Astrocyte (in vitro differentiated cells and primary cell): ENCODE measurements around the gene ZSCAN22. TPM values are rescaled to one million over a fixed set of nuclear protein-coding genes. Genes with fewer than 3 reads are reported as not detected.
"Not testable (repeated sequence)": the region's sequence is repeated elsewhere in the genome, so short reads cannot be mapped to it uniquely, and the experiment has no call there.

Source experiments
- DNase-seq: peaks from one replicate; pipeline ENCODE4 v3.0.0-alpha.2; 2010; ENCODE audit warnings: low read depth
- FAIRE-seq: peaks from 2 replicates; lab custom pipeline; 2011; peaks lifted over from hg19 to GRCh38; lab: Jason Lieb, UNC
- H2AFZ ChIP-seq: 2 replicates; pipeline ENCODE4 v1.6.0; 2012; ENCODE audit warnings: low read depth, low read length, inconsistent platforms
- H3K27ac ChIP-seq: 2 replicates; pipeline ENCODE4 v1.5.1; 2011; ENCODE audit warnings: low read depth, low read length, inconsistent platforms
- H3K27me3 ChIP-seq: 2 replicates; pipeline ENCODE4 v1.6.0; 2011; ENCODE audit warnings: low read length, inconsistent platforms; ENCODE audit not compliant: insufficient read depth
- H3K36me3 ChIP-seq: 2 replicates; pipeline ENCODE4 v1.5.1; 2011; ENCODE audit warnings: low read length, inconsistent platforms; ENCODE audit not compliant: insufficient read depth
- H3K4me1 ChIP-seq: 2 replicates; pipeline ENCODE4 v1.5.1; 2011; ENCODE audit warnings: low read length, inconsistent platforms; ENCODE audit not compliant: insufficient read depth
- H3K4me2 ChIP-seq: 2 replicates; pipeline ENCODE4 v1.6.0; 2012; ENCODE audit warnings: low read length, inconsistent platforms
- H3K4me3 ChIP-seq: 2 replicates; pipeline ENCODE4 v1.5.1; 2011; ENCODE audit warnings: low read depth, mild to moderate bottlenecking, low read length, inconsistent platforms; ENCODE audit not compliant: insufficient read depth
- H3K79me2 ChIP-seq: 2 replicates; pipeline ENCODE4 v1.6.0; 2012; ENCODE audit warnings: mild to moderate bottlenecking, low read length, inconsistent platforms; ENCODE audit not compliant: insufficient read depth
- H3K9ac ChIP-seq: 2 replicates; pipeline ENCODE4 v1.6.0; 2012; ENCODE audit warnings: mild to moderate bottlenecking, low read length, inconsistent platforms
- H3K9me3 ChIP-seq: 2 replicates; pipeline ENCODE4 v1.5.1; 2012; ENCODE audit warnings: low read depth, mild to moderate bottlenecking, low read length, inconsistent platforms; ENCODE audit not compliant: insufficient read depth
- H4K20me1 ChIP-seq: 2 replicates; pipeline ENCODE4 v1.6.0; 2012; ENCODE audit warnings: low read length, inconsistent platforms; ENCODE audit not compliant: insufficient read depth
- H3K27ac Mint-ChIP-seq: one replicate; pipeline ENCODE4 v1.8.0; 2021; ENCODE audit warnings: mild to moderate bottlenecking, mixed read lengths; ENCODE audit not compliant: unreplicated experiment
- H3K27me3 Mint-ChIP-seq: one replicate; pipeline ENCODE4 v1.8.0; 2021; ENCODE audit warnings: low read depth, mixed read lengths; ENCODE audit not compliant: unreplicated experiment
- H3K36me3 Mint-ChIP-seq: one replicate; pipeline ENCODE4 v1.8.0; 2021; ENCODE audit warnings: low read depth, mixed read lengths; ENCODE audit not compliant: unreplicated experiment
- H3K4me1 Mint-ChIP-seq: one replicate; pipeline ENCODE4 v1.8.0; 2021; ENCODE audit warnings: low read depth, mixed read lengths; ENCODE audit not compliant: unreplicated experiment
- H3K4me3 Mint-ChIP-seq: one replicate; pipeline ENCODE4 v1.8.0; 2021; ENCODE audit warnings: mild to moderate bottlenecking, moderate library complexity, mixed read lengths; ENCODE audit not compliant: unreplicated experiment
- H3K9me3 Mint-ChIP-seq: one replicate; pipeline ENCODE4 v1.8.0; 2021; ENCODE audit warnings: mild to moderate bottlenecking, mixed read lengths; ENCODE audit not compliant: unreplicated experiment
- CTCF ChIP-seq: IDR thresholded peaks from 2 replicates; pipeline ENCODE4 v1.5.1; 2011; ENCODE audit warnings: low read depth, mild to moderate bottlenecking, inconsistent platforms, low read length, moderate library complexity; ENCODE audit not compliant: insufficient read depth
- EZH2 ChIP-seq: IDR thresholded peaks from 2 replicates; pipeline ENCODE4 v1.6.1; 2012; ENCODE audit warnings: mild to moderate bottlenecking, low read length, inconsistent platforms; ENCODE audit not compliant: insufficient read depth
- total RNA-seq: library from RNA; stranded (reverse); gene quantifications from 2 replicates; pipeline ENCODE4 v1.2.1, GENCODE V29; 2021

ZSCAN22 gene
- total RNA-seq, 1 donor from 2014 or later, result 3.1 TPM

- H3K79me2 ChIP-seq, result peaks cover 2% of the 10 kb centered on the region
- Mint-ChIP-seq H3K9me3 (peaks cover 2% of the 10 kb centered on the region), H3K4me3 (no peak overlapping the region), H3K27ac (no peak overlapping the region), H3K4me1 (no peaks in the 10 kb centered on the region), H3K27me3 (no peaks in the 10 kb centered on the region), H3K36me3 (peaks cover 3% of the 10 kb centered on the region)
- FAIRE-seq (no peak), DNase-seq (no peak)
- no peak overlapping the region for H3K27ac ChIP-seq
- no peak for TF ChIP-seq CTCF
- no peak for TF ChIP-seq EZH2
- no peak overlapping the region for H3K9ac ChIP-seq
- H3K36me3 ChIP-seq, result no peaks in the 10 kb centered on the region
- no peak overlapping the region for H3K4me3 ChIP-seq
- no peak overlapping the region for H3K4me2 ChIP-seq
- no peaks in the 10 kb centered on the region for H3K4me1 ChIP-seq
- no peak overlapping the region for H2AFZ ChIP-seq
- no peaks in the 10 kb centered on the region for H3K9me3 ChIP-seq
- H3K27me3 ChIP-seq, result no peaks in the 10 kb centered on the region
- H4K20me1 ChIP-seq, result no peaks in the 10 kb centered on the region
Observed at GRCh38 chr19:58374200-58374599, 47.4 kb downstream of the ZSCAN22 start.

GRCh38 chr19:58376724-58377123, 49.9 kb downstream of the ZSCAN22 start:
- not testable (repeated sequence) for H3K36me3 Mint-ChIP-seq, H3K4me2 ChIP-seq, FAIRE-seq, H3K27ac Mint-ChIP-seq, H3K36me3 ChIP-seq, H3K27me3 ChIP-seq, H3K9ac ChIP-seq, H3K4me3 ChIP-seq, H3K4me1 Mint-ChIP-seq, H3K9me3 ChIP-seq, H3K27ac ChIP-seq, H4K20me1 ChIP-seq, H3K27me3 Mint-ChIP-seq, H3K9me3 Mint-ChIP-seq, DNase-seq, H3K4me3 Mint-ChIP-seq, H2AFZ ChIP-seq, H3K4me1 ChIP-seq
- H3K79me2 ChIP-seq, result peaks cover 10% of the 10 kb centered on the region

GRCh38 chr19:58379246-58379645, 52.5 kb downstream of the ZSCAN22 start:
- Histone ChIP-seq H3K9me3 (no peaks in the 10 kb centered on the region), H3K4me3 (no peak overlapping the region), H4K20me1 (no peaks in the 10 kb centered on the region), H3K27ac (no peak overlapping the region), H3K79me2 (peaks cover 17% of the 10 kb centered on the region), H2AFZ (no peak overlapping the region), H3K4me2 (peak overlapping the region; percentile 88), H3K9ac (no peak overlapping the region), H3K36me3 (no peaks in the 10 kb centered on the region), H3K27me3 (no peaks in the 10 kb centered on the region), H3K4me1 (peaks cover 11% of the 10 kb centered on the region)
- H3K27ac Mint-ChIP-seq, result peak overlapping the region; percentile 30
- H3K4me3 Mint-ChIP-seq, result peak overlapping the region; percentile 87
- DNase-seq (no peak), FAIRE-seq (no peak)
- H3K4me1 Mint-ChIP-seq, result peaks cover 12% of the 10 kb centered on the region
- no peaks in the 10 kb centered on the region for H3K9me3 Mint-ChIP-seq
- no peaks in the 10 kb centered on the region for H3K27me3 Mint-ChIP-seq
- no peaks in the 10 kb centered on the region for H3K36me3 Mint-ChIP-seq
- TF ChIP-seq EZH2 (no peak), CTCF (no peak)
